ENCODE results near the gene TTLL13.
"Not testable (repeated sequence)": the region's sequence is repeated elsewhere in the genome, so short reads cannot be mapped to it uniquely, and the experiment has no call there.

DNA sequence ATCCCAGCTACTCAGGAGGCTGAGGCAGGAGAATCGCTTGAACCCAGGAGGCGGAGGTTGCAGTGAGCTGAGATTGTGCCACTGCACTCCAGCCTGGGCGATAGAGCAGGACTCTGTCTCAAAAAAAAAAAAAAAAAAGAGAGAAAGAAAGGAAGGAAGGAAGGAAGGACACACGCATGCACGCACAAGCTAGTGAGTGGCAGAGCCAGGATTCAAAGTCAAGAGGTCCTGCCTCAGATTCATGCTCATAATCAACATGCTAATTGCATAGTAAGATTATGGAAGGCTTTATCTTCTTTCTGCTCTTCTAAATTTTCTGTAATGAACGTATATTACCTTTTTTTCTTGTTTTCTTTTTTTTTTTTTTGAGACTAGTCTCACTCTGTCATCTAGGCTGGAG is 11.4 kb downstream of the TTLL13 start:
- TF ChIP-seq, protein P1, sequence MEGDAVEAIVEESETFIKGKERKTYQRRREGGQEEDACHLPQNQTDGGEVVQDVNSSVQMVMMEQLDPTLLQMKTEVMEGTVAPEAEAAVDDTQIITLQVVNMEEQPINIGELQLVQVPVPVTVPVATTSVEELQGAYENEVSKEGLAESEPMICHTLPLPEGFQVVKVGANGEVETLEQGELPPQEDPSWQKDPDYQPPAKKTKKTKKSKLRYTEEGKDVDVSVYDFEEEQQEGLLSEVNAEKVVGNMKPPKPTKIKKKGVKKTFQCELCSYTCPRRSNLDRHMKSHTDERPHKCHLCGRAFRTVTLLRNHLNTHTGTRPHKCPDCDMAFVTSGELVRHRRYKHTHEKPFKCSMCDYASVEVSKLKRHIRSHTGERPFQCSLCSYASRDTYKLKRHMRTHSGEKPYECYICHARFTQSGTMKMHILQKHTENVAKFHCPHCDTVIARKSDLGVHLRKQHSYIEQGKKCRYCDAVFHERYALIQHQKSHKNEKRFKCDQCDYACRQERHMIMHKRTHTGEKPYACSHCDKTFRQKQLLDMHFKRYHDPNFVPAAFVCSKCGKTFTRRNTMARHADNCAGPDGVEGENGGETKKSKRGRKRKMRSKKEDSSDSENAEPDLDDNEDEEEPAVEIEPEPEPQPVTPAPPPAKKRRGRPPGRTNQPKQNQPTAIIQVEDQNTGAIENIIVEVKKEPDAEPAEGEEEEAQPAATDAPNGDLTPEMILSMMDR (IDR thresholded peaks at IDR 0.05; ENCODE audit: insufficient read depth, low read depth, low read length) = not testable (repeated sequence)
- TF ChIP-seq EZH2 (IDR thresholded peaks at IDR 0.05; ENCODE audit: insufficient read depth, low read length) = not testable (repeated sequence)

Data from astrocyte (in vitro differentiated cells and primary cell).